Fibroblast of lung (primary cell): ENCODE data around the gene CENPU.

Experiments
- EZH2 ChIP-seq: IDR thresholded peaks from 2 replicates; pipeline ENCODE4 v1.5.1; 2012; ENCODE audit warnings: low read length, control low read depth, mild to moderate bottlenecking; ENCODE audit errors: missing control alignments
- TF ChIP-seq, protein P1 (sequence below), 2 donors: IDR thresholded peaks in 1 of 2; conservative IDR thresholded peaks in 1 of 2; 1 replicate in 1 of 2; 2 replicates in 1 of 2; pipeline ENCODE4 v1.5.1; 2011 to 2012; ENCODE audit warnings: low read length in 2 of 2, control low read depth in 1 of 2, inconsistent platforms in 1 of 2, low read depth in 1 of 2, mild to moderate bottlenecking in 1 of 2

DNA sequence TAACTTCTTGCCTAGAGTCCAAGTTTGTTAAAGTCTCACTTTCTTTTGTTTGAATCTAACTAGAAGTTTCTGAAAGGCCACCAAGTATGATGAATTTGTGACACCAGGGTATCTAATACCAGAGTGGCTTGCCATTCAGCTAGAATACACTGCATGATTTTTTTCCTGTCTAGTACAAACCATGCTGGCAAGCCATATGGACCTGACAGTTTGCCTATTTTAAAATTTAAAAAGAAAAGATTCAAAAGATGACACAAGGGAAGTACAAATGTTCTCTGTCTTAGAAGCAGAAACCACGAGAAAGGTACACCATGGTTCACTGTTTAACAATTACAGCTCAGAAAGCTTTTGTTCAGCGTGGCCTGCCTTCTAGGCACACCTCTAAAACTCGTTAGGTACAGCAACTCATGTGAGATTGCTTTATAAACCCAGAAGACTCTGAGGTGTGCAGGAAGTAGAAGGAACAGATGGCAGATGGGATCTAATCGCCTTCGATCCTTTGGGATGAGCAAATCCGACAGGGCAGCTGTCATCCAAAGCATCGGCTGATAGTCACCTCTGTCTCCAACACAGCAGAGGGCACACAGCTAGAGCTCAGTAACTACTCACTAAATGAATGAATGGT lies 35.4 kb upstream of the CENPU start:
- TF ChIP-seq, protein P1, sequence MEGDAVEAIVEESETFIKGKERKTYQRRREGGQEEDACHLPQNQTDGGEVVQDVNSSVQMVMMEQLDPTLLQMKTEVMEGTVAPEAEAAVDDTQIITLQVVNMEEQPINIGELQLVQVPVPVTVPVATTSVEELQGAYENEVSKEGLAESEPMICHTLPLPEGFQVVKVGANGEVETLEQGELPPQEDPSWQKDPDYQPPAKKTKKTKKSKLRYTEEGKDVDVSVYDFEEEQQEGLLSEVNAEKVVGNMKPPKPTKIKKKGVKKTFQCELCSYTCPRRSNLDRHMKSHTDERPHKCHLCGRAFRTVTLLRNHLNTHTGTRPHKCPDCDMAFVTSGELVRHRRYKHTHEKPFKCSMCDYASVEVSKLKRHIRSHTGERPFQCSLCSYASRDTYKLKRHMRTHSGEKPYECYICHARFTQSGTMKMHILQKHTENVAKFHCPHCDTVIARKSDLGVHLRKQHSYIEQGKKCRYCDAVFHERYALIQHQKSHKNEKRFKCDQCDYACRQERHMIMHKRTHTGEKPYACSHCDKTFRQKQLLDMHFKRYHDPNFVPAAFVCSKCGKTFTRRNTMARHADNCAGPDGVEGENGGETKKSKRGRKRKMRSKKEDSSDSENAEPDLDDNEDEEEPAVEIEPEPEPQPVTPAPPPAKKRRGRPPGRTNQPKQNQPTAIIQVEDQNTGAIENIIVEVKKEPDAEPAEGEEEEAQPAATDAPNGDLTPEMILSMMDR (conservative IDR thresholded peaks at IDR 0.05 in 1 of 2, IDR thresholded peaks at IDR 0.05 in 1 of 2; ENCODE audit: low read depth in 1 of 2, low read length in 2 of 2): no peak
- no peak for TF ChIP-seq EZH2
